Heart left ventricle (tissue), 13 donors: ENCODE results near the gene GLB1L.

Source experiments
- CTCF ChIP-seq, 12 donors: fragments of 200-600 bp; sonication (generic) in 4 of 12; IDR thresholded peaks; one replicate each; pipeline versions ENCODE4 v1.5.0 to v1.8.0; 2018 to 2022; ENCODE audit warnings: antibody characterized with exemption in 12 of 12, mild to moderate bottlenecking in 5 of 12
- POLR2A ChIP-seq, 2 donors: fragments of 450-650 bp; IDR thresholded peaks; one replicate each; pipeline ENCODE4 v1.6.1; 2017; ENCODE audit warnings: antibody characterized with exemption in 2 of 2, mild to moderate bottlenecking in 2 of 2, moderate library complexity in 2 of 2
- donor health status: ischemic (EF 13 %, LVEDD 7.1; RV severe dilation, severe dysfunction).
- donor health status: DM: no; HTN: yes; CAD: no.
- donor health status: DM: no; HTN: no; CAD: no.
- donor health status: ischemic (EF 25% LVEDD 6.9; RV normal size, moderate dysfunction).
- donor health status: ischemic (EF 25% LVEDD 5.7; RV mildly dilated, moderate dysfunction).
- donor health status: ischemic (EF 35%, LVEDD 5.7; RV mildly dilated, moderate dysfunction).
- donor health status: nonischemic (EF 11% LVEDD 7.7; RV severe dilation, severe dysfunction).
- donor health status: DM: yes; HTN: yes; CAD: no.
- donor health status: PGD.
- donor health status: ischemic (EF 29% LVEDD 5.4; RV normal size, mild dysfunction).
- donor health status: nonischemic (EF 23%, LVEDD 6.1; RV moderate dilation, normal function).

DNA sequence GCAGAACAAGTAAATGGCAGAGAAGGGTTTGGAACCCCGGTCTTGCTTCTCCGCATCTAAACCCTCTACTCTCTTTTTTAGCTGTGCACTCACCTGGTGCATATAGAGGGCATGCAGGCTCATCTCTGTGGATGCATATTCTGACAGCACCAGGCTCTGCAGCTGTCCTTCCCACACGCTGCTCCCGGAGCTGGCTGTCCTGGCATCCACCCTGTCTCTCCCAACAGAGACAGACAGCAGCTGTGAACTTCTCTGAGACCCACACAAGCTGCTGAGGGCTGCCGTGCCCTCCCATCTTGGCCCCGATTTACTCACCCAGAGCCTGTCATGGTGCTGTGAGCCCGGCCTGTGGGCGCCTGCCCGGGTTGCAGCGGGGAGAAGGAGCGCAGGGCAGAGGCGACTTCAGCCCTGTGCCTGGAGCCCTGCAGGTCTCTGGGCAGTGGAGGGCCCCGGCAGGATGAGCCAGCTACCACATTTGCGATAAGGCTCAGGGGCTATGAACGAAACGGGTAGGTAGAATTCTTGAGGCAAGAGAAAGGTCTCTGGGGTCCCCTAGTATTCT lies 23.2 kb downstream of the GLB1L start:
- TF ChIP-seq CTCF (IDR thresholded peaks at IDR 0.05) (no peak), POLR2A (IDR thresholded peaks at IDR 0.05) (no peak)
